ENCODE measurements around the gene CEP135.

Gene CEP135

GRCh38 chr4:56004235-56004634 lies 55.5 kb downstream of the CEP135 start:
- Histone ChIP-seq H3K79me2 (ENCODE audit: insufficient read depth, low read depth) (no peaks in the 10 kb centered on the region), H4K20me1 (ENCODE audit: insufficient read depth) (no peaks in the 10 kb centered on the region), H3K4me2 (no peak overlapping the region), H3K27ac (no peak overlapping the region), H2AFZ (ENCODE audit: low read depth) (no peak overlapping the region), H3K4me1 (ENCODE audit: low read depth, poor library complexity, severe bottlenecking) (no peaks in the 10 kb centered on the region), H3K36me3 (ENCODE audit: insufficient read depth) (no peaks in the 10 kb centered on the region), H3K9ac (no peak overlapping the region), H3K4me3 (IDR thresholded peaks at IDR 0.05; ENCODE audit: insufficient read depth, low read depth, low read length) (no peak overlapping the region), H3K27me3 (ENCODE audit: insufficient read depth, low read depth) (no peaks in the 10 kb centered on the region)
- TF ChIP-seq, protein P1, sequence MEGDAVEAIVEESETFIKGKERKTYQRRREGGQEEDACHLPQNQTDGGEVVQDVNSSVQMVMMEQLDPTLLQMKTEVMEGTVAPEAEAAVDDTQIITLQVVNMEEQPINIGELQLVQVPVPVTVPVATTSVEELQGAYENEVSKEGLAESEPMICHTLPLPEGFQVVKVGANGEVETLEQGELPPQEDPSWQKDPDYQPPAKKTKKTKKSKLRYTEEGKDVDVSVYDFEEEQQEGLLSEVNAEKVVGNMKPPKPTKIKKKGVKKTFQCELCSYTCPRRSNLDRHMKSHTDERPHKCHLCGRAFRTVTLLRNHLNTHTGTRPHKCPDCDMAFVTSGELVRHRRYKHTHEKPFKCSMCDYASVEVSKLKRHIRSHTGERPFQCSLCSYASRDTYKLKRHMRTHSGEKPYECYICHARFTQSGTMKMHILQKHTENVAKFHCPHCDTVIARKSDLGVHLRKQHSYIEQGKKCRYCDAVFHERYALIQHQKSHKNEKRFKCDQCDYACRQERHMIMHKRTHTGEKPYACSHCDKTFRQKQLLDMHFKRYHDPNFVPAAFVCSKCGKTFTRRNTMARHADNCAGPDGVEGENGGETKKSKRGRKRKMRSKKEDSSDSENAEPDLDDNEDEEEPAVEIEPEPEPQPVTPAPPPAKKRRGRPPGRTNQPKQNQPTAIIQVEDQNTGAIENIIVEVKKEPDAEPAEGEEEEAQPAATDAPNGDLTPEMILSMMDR (conservative IDR thresholded peaks at IDR 0.05; ENCODE audit: low read depth, low read length) = no peak

GRCh38 chr4:56007154-56007553 lies 58.4 kb downstream of the CEP135 start:
- no peak overlapping the region for H3K4me2 ChIP-seq
- TF ChIP-seq, protein P1 (conservative IDR thresholded peaks at IDR 0.05; ENCODE audit: low read depth, low read length) = no peak
- no peaks in the 10 kb centered on the region for H3K4me1 ChIP-seq (ENCODE audit: low read depth, poor library complexity, severe bottlenecking)
- no peak overlapping the region for H3K9ac ChIP-seq
- H4K20me1 ChIP-seq (ENCODE audit: insufficient read depth) = no peaks in the 10 kb centered on the region
- H3K27me3 ChIP-seq (ENCODE audit: insufficient read depth, low read depth) = no peaks in the 10 kb centered on the region
- H3K27ac ChIP-seq = no peak overlapping the region
- H3K4me3 ChIP-seq (IDR thresholded peaks at IDR 0.05; ENCODE audit: insufficient read depth, low read depth, low read length) = no peak overlapping the region
- no peaks in the 10 kb centered on the region for H3K36me3 ChIP-seq (ENCODE audit: insufficient read depth)
- H3K79me2 ChIP-seq (ENCODE audit: insufficient read depth, low read depth) = no peaks in the 10 kb centered on the region
- no peak overlapping the region for H2AFZ ChIP-seq (ENCODE audit: low read depth)

DNA sequence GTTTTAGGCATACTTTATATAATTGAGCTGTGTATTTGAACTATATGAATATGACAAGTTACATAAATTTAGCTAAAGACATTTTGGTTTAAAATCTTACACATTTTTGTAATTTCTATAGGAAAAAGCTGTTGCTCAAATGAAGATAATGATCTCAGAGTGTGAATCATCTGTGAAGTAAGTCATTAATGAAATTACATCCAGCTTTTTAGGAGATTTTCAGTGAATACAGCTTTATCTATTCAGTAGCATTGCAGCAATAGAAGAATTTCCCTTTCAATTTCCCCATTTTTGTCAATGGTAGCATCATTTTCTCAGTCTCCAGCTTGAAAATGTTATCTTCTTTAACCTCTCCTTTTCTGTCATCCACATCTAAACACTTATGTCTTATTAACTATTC lies 59.5 kb downstream of the CEP135 start:
- H4K20me1 ChIP-seq (ENCODE audit: insufficient read depth) = no peaks in the 10 kb centered on the region
- H3K4me1 ChIP-seq (ENCODE audit: low read depth, poor library complexity, severe bottlenecking) = no peaks in the 10 kb centered on the region
- TF ChIP-seq, protein P1 (conservative IDR thresholded peaks at IDR 0.05; ENCODE audit: low read depth, low read length) = no peak
- H3K27ac ChIP-seq = no peak overlapping the region
- H2AFZ ChIP-seq (ENCODE audit: low read depth) = no peak overlapping the region
- H3K9ac ChIP-seq = no peak overlapping the region
- H3K4me2 ChIP-seq = no peak overlapping the region
- H3K4me3 ChIP-seq (IDR thresholded peaks at IDR 0.05; ENCODE audit: insufficient read depth, low read depth, low read length) = no peak overlapping the region
- H3K27me3 ChIP-seq (ENCODE audit: insufficient read depth, low read depth) = no peaks in the 10 kb centered on the region
- no peaks in the 10 kb centered on the region for H3K79me2 ChIP-seq (ENCODE audit: insufficient read depth, low read depth)
- H3K36me3 ChIP-seq (ENCODE audit: insufficient read depth) = no peaks in the 10 kb centered on the region

DNA sequence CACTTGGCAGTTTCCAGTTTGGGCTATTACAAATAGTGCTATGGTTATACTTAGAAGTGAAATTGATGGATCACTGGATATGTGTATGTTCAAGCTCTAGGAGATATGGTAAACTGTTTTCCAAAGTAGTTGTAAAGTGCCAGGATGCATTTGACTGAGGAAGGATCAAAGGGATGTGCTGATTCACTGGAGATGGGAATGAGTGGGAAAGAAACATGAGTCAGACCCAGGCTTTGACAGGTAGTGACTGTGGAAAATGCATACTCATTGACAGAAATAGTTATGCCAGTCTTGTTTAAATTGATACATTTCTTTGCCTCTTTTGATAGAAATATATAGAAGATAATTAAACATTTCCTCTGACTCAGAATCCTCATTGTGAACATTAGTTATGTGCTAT lies 77.9 kb downstream of the CEP135 start:
- Histone ChIP-seq H2AFZ (ENCODE audit: low read depth) (no peak overlapping the region), H3K36me3 (ENCODE audit: insufficient read depth) (no peaks in the 10 kb centered on the region), H3K27me3 (ENCODE audit: insufficient read depth, low read depth) (no peaks in the 10 kb centered on the region), H3K9ac (no peak overlapping the region), H3K4me2 (no peak overlapping the region), H4K20me1 (ENCODE audit: insufficient read depth) (no peaks in the 10 kb centered on the region), H3K4me1 (ENCODE audit: low read depth, poor library complexity, severe bottlenecking) (no peaks in the 10 kb centered on the region), H3K27ac (no peak overlapping the region), H3K4me3 (IDR thresholded peaks at IDR 0.05; ENCODE audit: insufficient read depth, low read depth, low read length) (no peak overlapping the region), H3K79me2 (ENCODE audit: insufficient read depth, low read depth) (no peaks in the 10 kb centered on the region)
- TF ChIP-seq, protein P1 (conservative IDR thresholded peaks at IDR 0.05; ENCODE audit: low read depth, low read length) = no peak
